Transverse colon (tissue), 4 donors: Measurements from ENCODE around the gene SRP14. TPM values are rescaled to one million over a fixed set of nuclear protein-coding genes. Genes with fewer than 3 reads are reported as not detected.
"Not testable (repeated sequence)": the region's sequence is repeated elsewhere in the genome, so short reads cannot be mapped to it uniquely, and the experiment has no call there.

ENCODE experiments used
- DNase-seq: peaks from one replicate; pipeline ENCODE4 v3.0.0-alpha.2; 2019
- H3K27ac ChIP-seq, 4 donors: fragments of 200-600 bp; sonication (generic); 2 replicates each; pipeline ENCODE4 v1.5.1; 2016 to 2018; ENCODE audit warnings: inconsistent platforms in 4 of 4
- H3K27me3 ChIP-seq: fragments of 200-600 bp; sonication (generic); 2 replicates; pipeline ENCODE4 v1.5.1; 2017; ENCODE audit warnings: inconsistent platforms
- H3K36me3 ChIP-seq, 4 donors: fragments of 200-600 bp; sonication (generic); 2 replicates each; pipeline ENCODE4 v1.5.1; 2017 to 2019; ENCODE audit warnings: inconsistent platforms in 4 of 4
- H3K4me1 ChIP-seq, 4 donors: fragments of 200-600 bp; sonication (generic); 2 replicates each; pipeline ENCODE4 v1.5.1; 2017 to 2020; ENCODE audit warnings: inconsistent platforms in 4 of 4
- H3K4me3 ChIP-seq, 4 donors: fragments of 200-600 bp; sonication (generic); 1 replicate in 1 of 4; 2 replicates in 3 of 4; pipeline versions ENCODE4 v1.5.1 to v1.6.1; 2017 to 2019; ENCODE audit warnings: inconsistent platforms in 4 of 4
- H3K9me3 ChIP-seq, 2 donors: fragments of 200-600 bp; sonication (generic); 2 replicates each; pipeline ENCODE4 v1.5.1; 2017 to 2019; ENCODE audit warnings: inconsistent platforms in 2 of 2
- EP300 ChIP-seq: sonication (generic); formaldehyde crosslinking; IDR thresholded peaks from one replicate; pipeline ENCODE4 v1.6.1; 2017; ENCODE audit warnings: antibody characterized with exemption, low read depth
- POLR2A ChIP-seq: fragments of 450-650 bp; IDR thresholded peaks from one replicate; pipeline ENCODE4 v1.6.1; 2016; ENCODE audit warnings: antibody characterized with exemption, mild to moderate bottlenecking, moderate library complexity
- POLR2AphosphoS5 ChIP-seq, 3 donors: sonication (generic); formaldehyde crosslinking; IDR thresholded peaks; one replicate each; pipeline ENCODE4 v1.6.1; 2016; ENCODE audit warnings: antibody characterized with exemption in 3 of 3
- WGBS, 2 donors: methylation state at CpG; one replicate each; pipeline ENCODE4 v1.1.5; 2018; ENCODE audit warnings: low coverage in 1 of 2; 5-methylcytosine and 5-hydroxymethylcytosine counted together
- in situ Hi-C, 4 donors: fragments of 200-750 bp; cut with MboI; loops; one replicate each; pipeline versions ENCODE4 v1.15.0 to v1.15.1; 2017; ENCODE audit warnings: low sequenced_read_pairs in 3 of 4, low pct_ligation_motif_present in 1 of 4, low pct_unique_long_range_greater_than_20kb in 1 of 4
- intact Hi-C: fragments of 100-400 bp; cut with DNase I; formaldehyde crosslinking; loops from one replicate; pipeline ENCODE4 v1.15.1; 2023; ENCODE audit warnings: low total_unique reads
- total RNA-seq, 4 donors: library from RNA; depleted of rRNA; stranded (reverse); fragments of >200 nt; gene quantifications; one replicate each; pipeline ENCODE4 v1.1.0, GENCODE V29; 2016
- TF ChIP-seq, protein P1 (sequence below), 5 experiments: fragments of 200-600 bp in 3 of 5; fragments of 450-650 bp in 2 of 5; sonication (generic) in 3 of 5; IDR thresholded peaks; 1 replicate in 2 of 5; 2 replicates in 3 of 5; pipeline ENCODE4 v1.5.1; 2016 to 2017; ENCODE audit warnings: antibody characterized with exemption in 5 of 5, inconsistent platforms in 3 of 5, mild to moderate bottlenecking in 2 of 5, moderate library complexity in 1 of 5

The SRP14 gene
- total RNA-seq, 4 donors from 2014 or later, result 216 to 511 (median 283) TPM

DNA sequence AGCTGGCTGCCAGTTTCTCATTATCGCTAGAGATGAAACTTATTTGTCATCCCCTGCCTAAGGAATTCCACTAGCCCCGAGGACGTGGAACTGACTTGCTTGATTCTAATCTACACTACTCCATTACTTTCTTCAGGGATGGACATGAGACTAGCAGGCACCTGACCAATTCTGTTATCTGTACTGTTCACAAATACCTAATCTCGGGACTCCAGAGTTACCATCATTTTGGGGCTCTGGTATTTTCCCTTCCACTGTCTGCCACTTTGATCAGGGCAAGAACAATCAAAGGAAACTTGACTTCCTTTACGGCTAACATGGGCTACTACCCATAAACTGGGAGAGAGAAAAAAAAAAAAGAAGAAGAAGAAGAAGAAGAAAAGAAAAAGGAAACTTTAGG lies 41.9 kb upstream of the SRP14 start:
- H3K27ac ChIP-seq, result peak overlapping the region; percentile 69 to 81 (median 72)
- H3K36me3 ChIP-seq, result no peaks in the 10 kb centered on the region
- 46 to 67% methylated on average over 3 to 5 of the region's 5 CpGs for WGBS, 2 donors
- peaks cover 19 to 35% (median 23%) of the 10 kb centered on the region in 4 donors for H3K4me1 ChIP-seq
- DNase-seq, result no peak
- TF ChIP-seq POLR2AphosphoS5 (IDR thresholded peaks at IDR 0.05) (no peak), POLR2A (no peak), EP300 (no peak)
- TF ChIP-seq, protein P1, sequence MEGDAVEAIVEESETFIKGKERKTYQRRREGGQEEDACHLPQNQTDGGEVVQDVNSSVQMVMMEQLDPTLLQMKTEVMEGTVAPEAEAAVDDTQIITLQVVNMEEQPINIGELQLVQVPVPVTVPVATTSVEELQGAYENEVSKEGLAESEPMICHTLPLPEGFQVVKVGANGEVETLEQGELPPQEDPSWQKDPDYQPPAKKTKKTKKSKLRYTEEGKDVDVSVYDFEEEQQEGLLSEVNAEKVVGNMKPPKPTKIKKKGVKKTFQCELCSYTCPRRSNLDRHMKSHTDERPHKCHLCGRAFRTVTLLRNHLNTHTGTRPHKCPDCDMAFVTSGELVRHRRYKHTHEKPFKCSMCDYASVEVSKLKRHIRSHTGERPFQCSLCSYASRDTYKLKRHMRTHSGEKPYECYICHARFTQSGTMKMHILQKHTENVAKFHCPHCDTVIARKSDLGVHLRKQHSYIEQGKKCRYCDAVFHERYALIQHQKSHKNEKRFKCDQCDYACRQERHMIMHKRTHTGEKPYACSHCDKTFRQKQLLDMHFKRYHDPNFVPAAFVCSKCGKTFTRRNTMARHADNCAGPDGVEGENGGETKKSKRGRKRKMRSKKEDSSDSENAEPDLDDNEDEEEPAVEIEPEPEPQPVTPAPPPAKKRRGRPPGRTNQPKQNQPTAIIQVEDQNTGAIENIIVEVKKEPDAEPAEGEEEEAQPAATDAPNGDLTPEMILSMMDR (IDR thresholded peaks at IDR 0.05), result no peak
- peak overlapping the region in 1 of 4 donors; percentile 36 for H3K4me3 ChIP-seq
- in situ Hi-C loops (no loop called here), intact Hi-C loops (no loop called here)
- no peaks in the 10 kb centered on the region for H3K27me3 ChIP-seq
- no peaks in the 10 kb centered on the region for H3K9me3 ChIP-seq

GRCh38 chr15:40080104-40080503 lies 41.1 kb upstream of the SRP14 start:
- H3K4me1 ChIP-seq, result peaks cover 19 to 35% (median 23%) of the 10 kb centered on the region in 4 donors
- H3K9me3 ChIP-seq, result no peaks in the 10 kb centered on the region
- WGBS, 2 donors, result 29 to 33% methylated on average over 1 of the region's 1 CpG
- no peaks in the 10 kb centered on the region for H3K36me3 ChIP-seq
- H3K27ac ChIP-seq, result peak overlapping the region in 1 of 4 donors; percentile 70
- no peaks in the 10 kb centered on the region for H3K27me3 ChIP-seq
- in situ Hi-C loops, result no loop called here
- H3K4me3 ChIP-seq, result no peak overlapping the region
- TF ChIP-seq EP300, result no peak
- intact Hi-C loops, result no loop called here
- no peak for DNase-seq

DNA sequence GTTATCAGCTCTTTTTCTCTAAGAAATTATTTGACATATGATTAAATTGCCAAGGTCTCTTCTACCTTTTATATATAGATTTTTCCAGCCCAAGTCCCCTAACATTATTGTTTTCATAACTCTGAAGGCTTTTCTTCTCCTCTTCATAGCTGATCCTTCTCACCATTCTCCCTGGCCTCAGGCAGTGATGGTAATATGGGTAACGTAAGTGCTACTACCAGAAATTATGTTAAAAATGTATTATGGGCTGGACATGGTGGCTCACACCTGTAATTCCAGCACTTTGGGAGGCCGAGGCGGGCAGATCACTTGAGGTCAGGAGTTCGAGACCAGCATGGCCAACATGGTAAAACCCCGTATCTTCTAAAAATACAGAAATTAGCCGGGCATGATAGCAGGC lies 40.5 kb upstream of the SRP14 start:
- Histone ChIP-seq H3K36me3 (no peaks in the 10 kb centered on the region), H3K27me3 (no peaks in the 10 kb centered on the region), H3K27ac (no peak overlapping the region), H3K4me1 (peaks cover 19 to 35% (median 23%) of the 10 kb centered on the region in 4 donors), H3K9me3 (no peaks in the 10 kb centered on the region), H3K4me3 (no peak overlapping the region)
- in situ Hi-C loops (no loop called here), intact Hi-C loops (no loop called here)
- WGBS, 2 donors, result 96 to 98% methylated on average over 6 of the region's 6 CpGs
- TF ChIP-seq POLR2A (no peak), EP300 (no peak), POLR2AphosphoS5 (IDR thresholded peaks at IDR 0.05) (no peak)
- TF ChIP-seq, protein P1 (IDR thresholded peaks at IDR 0.05), result no peak
- no peak for DNase-seq

- WGBS, 2 donors, result 39 to 77% methylated on average over 3 to 18 of the region's 18 CpGs
- in situ Hi-C loops, result no loop called here
- Histone ChIP-seq H3K4me1 (peaks cover 0 to 15% (median 2%) of the 10 kb centered on the region in 4 donors), H3K36me3 (no peaks in the 10 kb centered on the region), H3K9me3 (no peaks in the 10 kb centered on the region), H3K27me3 (no peaks in the 10 kb centered on the region), H3K4me3 (no peak overlapping the region), H3K27ac (no peak overlapping the region)
- TF ChIP-seq POLR2AphosphoS5 (IDR thresholded peaks at IDR 0.05) (no peak), POLR2A (no peak), EP300 (no peak)
- TF ChIP-seq, protein P1 (IDR thresholded peaks at IDR 0.05), result no peak
- DNase-seq, result no peak
- intact Hi-C loops, result no loop called here
These were observed 36.5 kb upstream of the SRP14 start for GRCh38 chr15:40075298-40076044.

- H3K36me3 ChIP-seq, H3K27ac ChIP-seq, H3K9me3 ChIP-seq, intact Hi-C loops, H3K4me3 ChIP-seq, DNase-seq, in situ Hi-C loops, H3K27me3 ChIP-seq: not testable (repeated sequence)
- 94% methylated on average over 16 of the region's 27 CpGs; no CpG with 5 or more reads in 1 of the 2 donors for WGBS, 2 donors
- H3K4me1 ChIP-seq, result peaks cover 3 to 22% (median 7%) of the 10 kb centered on the region in 4 donors
These were observed 35.7 kb upstream of the SRP14 start for GRCh38 chr15:40074656-40075055.

- H3K27me3 ChIP-seq, DNase-seq, H3K36me3 ChIP-seq, H3K9me3 ChIP-seq, H3K4me3 ChIP-seq, intact Hi-C loops, in situ Hi-C loops, H3K27ac ChIP-seq: not testable (repeated sequence)
- 86 to 96% methylated on average over 10 to 34 of the region's 34 CpGs for WGBS, 2 donors
- H3K4me1 ChIP-seq, result peaks cover 10 to 30% (median 15%) of the 10 kb centered on the region in 4 donors
These were observed 34.9 kb upstream of the SRP14 start for GRCh38 chr15:40073716-40074490.
